ENCODE results near the gene EXOC7. TPM values are rescaled to one million over a fixed set of nuclear protein-coding genes. Genes with fewer than 3 reads are reported as not detected.
A peak's percentile ranks its signal among the peaks of the same experiment; 100 is the strongest.

The EXOC7 gene
- total RNA-seq, 1 experiment from 2014 or later: 114 TPM

- POLR2A ChIA-PET: interaction anchor here (1.1 kb wide), 1 partner anchor 9 kb away, joined by 3 read pairs; no protein-coding TSS in a partner anchor
Observed at GRCh38 chr17:76123749-76124581, 20.4 kb upstream of the EXOC7 start.

More at GRCh38 chr17:76123749-76124581, 20.4 kb upstream of the EXOC7 start:
- no peak for TF ChIP-seq SIN3A (IDR thresholded peaks at IDR 0.05; ENCODE audit: low read depth)
- TF ChIP-seq, protein P1, sequence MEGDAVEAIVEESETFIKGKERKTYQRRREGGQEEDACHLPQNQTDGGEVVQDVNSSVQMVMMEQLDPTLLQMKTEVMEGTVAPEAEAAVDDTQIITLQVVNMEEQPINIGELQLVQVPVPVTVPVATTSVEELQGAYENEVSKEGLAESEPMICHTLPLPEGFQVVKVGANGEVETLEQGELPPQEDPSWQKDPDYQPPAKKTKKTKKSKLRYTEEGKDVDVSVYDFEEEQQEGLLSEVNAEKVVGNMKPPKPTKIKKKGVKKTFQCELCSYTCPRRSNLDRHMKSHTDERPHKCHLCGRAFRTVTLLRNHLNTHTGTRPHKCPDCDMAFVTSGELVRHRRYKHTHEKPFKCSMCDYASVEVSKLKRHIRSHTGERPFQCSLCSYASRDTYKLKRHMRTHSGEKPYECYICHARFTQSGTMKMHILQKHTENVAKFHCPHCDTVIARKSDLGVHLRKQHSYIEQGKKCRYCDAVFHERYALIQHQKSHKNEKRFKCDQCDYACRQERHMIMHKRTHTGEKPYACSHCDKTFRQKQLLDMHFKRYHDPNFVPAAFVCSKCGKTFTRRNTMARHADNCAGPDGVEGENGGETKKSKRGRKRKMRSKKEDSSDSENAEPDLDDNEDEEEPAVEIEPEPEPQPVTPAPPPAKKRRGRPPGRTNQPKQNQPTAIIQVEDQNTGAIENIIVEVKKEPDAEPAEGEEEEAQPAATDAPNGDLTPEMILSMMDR (IDR thresholded peaks at IDR 0.05 in 2 of 3, conservative IDR thresholded peaks at IDR 0.05 in 1 of 3; ENCODE audit: borderline replicate concordance in 1 of 3, insufficient read depth in 1 of 3, low read depth in 2 of 3, low read length in 2 of 3): peak in 1 of 3 experiments; percentile 38; a peak in 1 of 6 replicates
- no peak for TF ChIP-seq ZFX (IDR thresholded peaks at IDR 0.05)
- TF ChIP-seq, protein P2, sequence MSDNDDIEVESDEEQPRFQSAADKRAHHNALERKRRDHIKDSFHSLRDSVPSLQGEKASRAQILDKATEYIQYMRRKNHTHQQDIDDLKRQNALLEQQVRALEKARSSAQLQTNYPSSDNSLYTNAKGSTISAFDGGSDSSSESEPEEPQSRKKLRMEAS (IDR thresholded peaks at IDR 0.05): no peak
- no TSS peak for BruUV-seq (replicated peaks)
- Histone ChIP-seq H3K36me3 (ENCODE audit: control insufficient read depth in 1 of 2, insufficient read depth in 2 of 2, low read length in 2 of 2) (no peaks in the 10 kb centered on the region), H3K27ac (ENCODE audit: low read depth, low read length) (no peak overlapping the region), H3K79me2 (ENCODE audit: insufficient read depth, low read length) (no peaks in the 10 kb centered on the region), H2AFZ (ENCODE audit: low read depth, low read length, poor library complexity, severe bottlenecking) (no peak overlapping the region), H3K9me3 (ENCODE audit: control insufficient read depth in 1 of 2, insufficient read depth in 1 of 2, low read depth in 1 of 2, low read length in 2 of 2) (no peaks in the 10 kb centered on the region), H3K27me3 (ENCODE audit: insufficient read depth, low read length) (no peaks in the 10 kb centered on the region), H3K4me3 (replicated peaks in 1 of 2; ENCODE audit: low read depth in 1 of 2, low read length in 2 of 2) (no peak overlapping the region), H3K9me2 (ENCODE audit: insufficient read depth) (no peaks in the 10 kb centered on the region), H3K4me2 (ENCODE audit: low read length) (no peak overlapping the region), H3K4me1 (ENCODE audit: control insufficient read depth in 1 of 2, insufficient read depth in 2 of 2, low read length in 2 of 2) (peaks cover 0 to 15% of the 10 kb centered on the region in 2 experiments; a peak in 2 of 4 replicates), H4K20me1 (ENCODE audit: insufficient read depth) (no peaks in the 10 kb centered on the region), H3K9ac (ENCODE audit: low read length) (no peak overlapping the region)
- ChIA-PET CTCF (interaction anchor here (0.7 to 10.0 kb wide), 5 partner anchors 9 to 156 kb away, joined by 3 to 132 read pairs (median 8); no protein-coding TSS in a partner anchor), RAD21 (ENCODE audit: low non-redundant PET in 1 of 2, low total read pairs in 2 of 2, uncharacterized antibody in 2 of 2, unreplicated experiment in 2 of 2) (interaction anchor here in 1 of 2 experiments (0.7 to 2.0 kb wide), 3 partner anchors 17 to 156 kb away, joined by 4 to 8 read pairs (median 4); partner anchors contain the start of gene FOXJ1)
- DNase-seq (ENCODE audit: low read depth, low spot score) (no peak), ATAC-seq (no peak)
- intact Hi-C loops (cut with micrococcal nuclease): no loop called here
